NCI-H146 treated with DMSO at 0.1 percent for 48 hours (cell line): Measurements from ENCODE around the gene ACER3.

Experiments used
- DNase-seq: peaks from one replicate; lab custom pipeline; 2025; ENCODE audit not compliant: unreplicated experiment; lab: John Stamatoyannopoulos, UW

ACER3 gene

GRCh38 chr11:77072851-77073327 is 212.2 kb downstream of the ACER3 start:
- DNase-seq, result no peak

- no peak for DNase-seq
Observed at GRCh38 chr11:77073328-77074001, 212.7 kb downstream of the ACER3 start.

- no peak for DNase-seq
Observed at GRCh38 chr11:77074205-77074604, 213.5 kb downstream of the ACER3 start.

- DNase-seq, result no peak
Observed at GRCh38 chr11:77074626-77075221, 214.0 kb downstream of the ACER3 start.

GRCh38 chr11:77075425-77075905 is 214.7 kb downstream of the ACER3 start:
- peak; percentile 38 for DNase-seq
